Left lung (tissue), 10 donors: ENCODE measurements around the gene SNURF. TPM values are rescaled to one million over a fixed set of nuclear protein-coding genes. Genes with fewer than 3 reads are reported as not detected.

Experiments used
- ATAC-seq: fragments of 200-7000 bp; cut with Tn5 transposase; one replicate; pipeline ENCODE4 v1.9.1; 2020; ENCODE audit warnings: moderate library complexity
- DNase-seq, 4 donors: peaks; one replicate each; pipeline ENCODE4 v3.0.0-alpha.2; 2013 to 2020
- H3K27ac ChIP-seq, 2 donors: fragments of 200-600 bp; sonication (generic) in 1 of 2; one replicate each; pipeline versions ENCODE4 v1.5.0 to v1.8.0; 2020 to 2021
- H3K27me3 ChIP-seq, 2 donors: fragments of 200-600 bp; sonication (generic) in 1 of 2; one replicate each; pipeline versions ENCODE4 v1.5.0 to v1.8.0; 2020 to 2021
- H3K36me3 ChIP-seq, 2 donors: fragments of 200-600 bp; sonication (generic) in 1 of 2; one replicate each; pipeline versions ENCODE4 v1.5.0 to v1.8.0; 2020 to 2021
- H3K4me1 ChIP-seq, 2 donors: fragments of 200-600 bp; one replicate each; pipeline ENCODE4 v1.8.0; 2021
- H3K4me3 ChIP-seq, 2 donors: fragments of 200-600 bp; sonication (generic) in 1 of 2; one replicate each; pipeline versions ENCODE4 v1.5.0 to v1.8.0; 2020 to 2021; ENCODE audit warnings: mild to moderate bottlenecking in 1 of 2
- H3K9me3 ChIP-seq, 2 donors: fragments of 200-600 bp; sonication (generic) in 1 of 2; one replicate each; pipeline versions ENCODE4 v1.5.0 to v1.8.0; 2020 to 2021
- intact Hi-C, 2 donors: fragments of 100-400 bp; cut with DNase I; formaldehyde crosslinking; loops; one replicate each; pipeline versions ENCODE4 v1.11.2 to v1.14.2; 2022
- polyA plus RNA-seq, 6 donors: library from polyadenylated mRNA; unstranded; fragments of 120-200 nt; gene quantifications; one replicate each; pipeline ENCODE4 v1.2.1, GENCODE V29; 2013; ENCODE audit not compliant: insufficient read length in 6 of 6
- total RNA-seq, 2 donors: library from RNA; stranded (reverse); fragmentation: NEBNext Ultra II Directional; extraction: Animal tissue kit (Norgen Biotek cat#: 25700); gene quantifications; one replicate each; pipeline ENCODE4 v1.2.1, GENCODE V29; 2021
- TF ChIP-seq, protein P1 (sequence below), 2 donors: fragments of 200-600 bp; sonication (generic) in 1 of 2; IDR thresholded peaks; one replicate each; pipeline versions ENCODE4 v1.5.0 to v1.8.0; 2021; ENCODE audit warnings: antibody characterized with exemption in 2 of 2
- donor health status: DM: no; HTN: yes; CAD: no.
- donor health status: DM: no; HTN: no; CAD: no.

SNURF gene
- total and polyA plus RNA-seq, 8 donors, result 6.6 to 37.2 (median 28.5) TPM

DNA sequence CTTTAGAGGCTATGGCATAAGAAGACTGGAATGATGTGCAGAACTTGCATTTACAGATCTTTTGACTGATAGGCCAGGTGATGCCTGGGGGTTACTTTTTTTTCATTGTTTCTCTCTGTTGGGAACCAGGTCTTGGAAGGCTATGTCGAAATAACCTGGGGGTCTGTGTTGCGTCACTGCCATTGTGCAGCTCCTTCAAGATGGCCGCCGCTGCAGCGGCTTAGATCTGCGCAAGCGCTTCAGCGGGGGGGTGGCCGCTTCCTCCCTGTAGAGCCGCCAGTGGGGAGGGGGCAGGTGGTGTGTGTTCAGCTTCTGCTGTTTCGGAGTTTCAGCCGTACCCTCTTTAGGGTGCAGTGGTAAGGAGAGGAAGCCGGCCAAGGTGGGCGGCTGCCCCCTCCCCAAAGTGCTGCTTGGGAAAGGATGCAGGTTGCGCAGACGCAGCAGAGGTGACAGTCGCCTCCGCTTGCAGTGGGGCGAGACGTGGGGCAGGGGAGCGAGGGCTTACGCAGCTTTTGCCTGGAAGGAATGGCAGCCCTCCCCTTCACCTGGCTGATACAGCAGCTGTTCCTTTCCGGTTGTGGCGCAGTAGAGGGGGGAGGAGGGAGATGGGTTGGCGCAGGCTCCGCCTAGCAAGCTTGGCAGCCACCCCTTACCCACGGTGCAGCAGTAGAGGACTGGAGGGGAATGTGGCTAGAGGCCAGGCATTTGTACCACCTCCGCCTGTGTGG lies 1.5 kb downstream of the SNURF start:
- Histone ChIP-seq H3K27me3 (peaks cover 0 to 16% of the 10 kb centered on the region in 2 donors), H3K4me3 (peak overlapping the region; percentile 45 to 54), H3K27ac (peak overlapping the region; percentile 83 to 86), H3K36me3 (no peaks in the 10 kb centered on the region), H3K4me1 (no peaks in the 10 kb centered on the region), H3K9me3 (peaks cover 0 to 22% of the 10 kb centered on the region in 2 donors)
- DNase-seq (peak; percentile 67 to 88 (median 80)), ATAC-seq (peak; percentile 88)
- TF ChIP-seq, protein P1, sequence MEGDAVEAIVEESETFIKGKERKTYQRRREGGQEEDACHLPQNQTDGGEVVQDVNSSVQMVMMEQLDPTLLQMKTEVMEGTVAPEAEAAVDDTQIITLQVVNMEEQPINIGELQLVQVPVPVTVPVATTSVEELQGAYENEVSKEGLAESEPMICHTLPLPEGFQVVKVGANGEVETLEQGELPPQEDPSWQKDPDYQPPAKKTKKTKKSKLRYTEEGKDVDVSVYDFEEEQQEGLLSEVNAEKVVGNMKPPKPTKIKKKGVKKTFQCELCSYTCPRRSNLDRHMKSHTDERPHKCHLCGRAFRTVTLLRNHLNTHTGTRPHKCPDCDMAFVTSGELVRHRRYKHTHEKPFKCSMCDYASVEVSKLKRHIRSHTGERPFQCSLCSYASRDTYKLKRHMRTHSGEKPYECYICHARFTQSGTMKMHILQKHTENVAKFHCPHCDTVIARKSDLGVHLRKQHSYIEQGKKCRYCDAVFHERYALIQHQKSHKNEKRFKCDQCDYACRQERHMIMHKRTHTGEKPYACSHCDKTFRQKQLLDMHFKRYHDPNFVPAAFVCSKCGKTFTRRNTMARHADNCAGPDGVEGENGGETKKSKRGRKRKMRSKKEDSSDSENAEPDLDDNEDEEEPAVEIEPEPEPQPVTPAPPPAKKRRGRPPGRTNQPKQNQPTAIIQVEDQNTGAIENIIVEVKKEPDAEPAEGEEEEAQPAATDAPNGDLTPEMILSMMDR (IDR thresholded peaks at IDR 0.05), result no peak
- intact Hi-C loops, result no loop called here

DNA sequence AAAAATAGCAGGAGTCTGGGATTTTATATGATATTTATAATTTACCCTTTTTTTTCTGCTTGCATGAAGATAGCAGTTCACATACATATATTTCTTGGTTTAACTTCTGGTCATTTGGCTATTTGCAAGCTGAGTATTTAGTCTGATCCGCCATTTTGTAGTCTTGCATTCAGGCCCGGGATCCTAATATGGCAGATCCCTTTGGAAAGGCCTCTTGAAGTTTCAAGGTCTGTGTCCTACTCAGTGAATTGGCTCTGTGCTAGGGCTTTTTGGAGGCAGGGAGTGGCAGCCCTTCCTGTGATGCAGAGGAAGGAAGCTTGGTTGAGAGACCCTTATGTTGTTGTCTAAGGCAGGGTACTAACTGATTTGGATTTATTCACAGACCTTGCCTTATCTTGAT lies 2.9 kb downstream of the SNURF start:
- peak overlapping the region in 1 of 2 donors; percentile 2 for H3K27ac ChIP-seq
- TF ChIP-seq, protein P1 (IDR thresholded peaks at IDR 0.05), result no peak
- DNase-seq, result no peak
- H3K36me3 ChIP-seq, result peaks cover 0 to 8% of the 10 kb centered on the region in 2 donors
- no peaks in the 10 kb centered on the region for H3K4me1 ChIP-seq
- ATAC-seq, result no peak
- H3K27me3 ChIP-seq, result peaks cover 0 to 16% of the 10 kb centered on the region in 2 donors
- H3K9me3 ChIP-seq, result peaks cover 0 to 33% of the 10 kb centered on the region in 2 donors
- no peak overlapping the region for H3K4me3 ChIP-seq
- intact Hi-C loops, result no loop called here

DNA sequence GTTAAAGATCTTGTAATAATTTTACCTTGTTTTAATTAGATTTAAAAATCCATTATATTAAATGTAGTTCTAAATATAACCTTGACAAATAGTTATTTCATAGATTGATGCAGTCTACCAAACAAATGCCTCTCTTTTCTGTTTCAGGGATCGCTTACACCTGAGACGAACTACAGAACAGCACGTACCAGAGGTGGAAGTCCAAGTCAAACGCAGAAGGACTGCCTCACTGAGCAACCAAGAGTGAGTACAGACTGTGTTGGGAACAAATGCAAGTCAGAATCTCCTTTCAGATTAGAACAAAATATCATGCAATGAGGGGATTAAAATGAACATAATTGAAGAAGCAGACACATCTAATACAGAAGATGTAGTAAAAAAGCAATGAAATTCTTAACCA lies 7.2 kb downstream of the SNURF start:
- no peaks in the 10 kb centered on the region for H3K4me1 ChIP-seq
- H3K4me3 ChIP-seq, result no peak overlapping the region
- H3K9me3 ChIP-seq, result peaks cover 0 to 55% of the 10 kb centered on the region in 2 donors
- H3K27ac ChIP-seq, result no peak overlapping the region
- intact Hi-C loops, result no loop called here
- TF ChIP-seq, protein P1 (IDR thresholded peaks at IDR 0.05), result no peak
- no peak for DNase-seq
- peaks cover 0 to 47% of the 10 kb centered on the region in 2 donors for H3K36me3 ChIP-seq
- no peak for ATAC-seq
- no peaks in the 10 kb centered on the region for H3K27me3 ChIP-seq

DNA sequence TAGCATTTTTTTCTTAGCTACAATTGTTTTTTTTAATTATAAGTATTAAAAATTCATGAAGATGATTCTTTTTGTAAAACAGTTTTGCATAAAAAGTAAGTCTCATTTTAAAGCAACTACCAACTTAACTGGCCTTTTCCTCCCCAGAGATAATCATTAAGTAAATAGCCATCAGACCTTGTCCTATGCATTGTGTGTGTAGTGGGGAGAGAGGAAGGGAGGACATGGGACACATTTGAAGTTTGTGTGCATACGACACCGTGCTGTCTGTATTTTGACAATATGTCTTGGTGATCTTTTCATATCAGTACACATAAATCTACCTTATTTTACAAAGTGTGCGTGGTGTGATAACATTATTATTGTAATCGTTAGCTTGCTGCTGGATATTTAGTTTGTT lies 8.1 kb downstream of the SNURF start:
- no peaks in the 10 kb centered on the region for H3K4me1 ChIP-seq
- H3K9me3 ChIP-seq, result peaks cover 0 to 59% of the 10 kb centered on the region in 2 donors
- H3K4me3 ChIP-seq, result no peak overlapping the region
- no peaks in the 10 kb centered on the region for H3K27me3 ChIP-seq
- DNase-seq, result no peak
- intact Hi-C loops, result no loop called here
- TF ChIP-seq, protein P1 (IDR thresholded peaks at IDR 0.05), result no peak
- H3K36me3 ChIP-seq, result peaks cover 0 to 56% of the 10 kb centered on the region in 2 donors
- no peak for ATAC-seq
- H3K27ac ChIP-seq, result no peak overlapping the region

DNA sequence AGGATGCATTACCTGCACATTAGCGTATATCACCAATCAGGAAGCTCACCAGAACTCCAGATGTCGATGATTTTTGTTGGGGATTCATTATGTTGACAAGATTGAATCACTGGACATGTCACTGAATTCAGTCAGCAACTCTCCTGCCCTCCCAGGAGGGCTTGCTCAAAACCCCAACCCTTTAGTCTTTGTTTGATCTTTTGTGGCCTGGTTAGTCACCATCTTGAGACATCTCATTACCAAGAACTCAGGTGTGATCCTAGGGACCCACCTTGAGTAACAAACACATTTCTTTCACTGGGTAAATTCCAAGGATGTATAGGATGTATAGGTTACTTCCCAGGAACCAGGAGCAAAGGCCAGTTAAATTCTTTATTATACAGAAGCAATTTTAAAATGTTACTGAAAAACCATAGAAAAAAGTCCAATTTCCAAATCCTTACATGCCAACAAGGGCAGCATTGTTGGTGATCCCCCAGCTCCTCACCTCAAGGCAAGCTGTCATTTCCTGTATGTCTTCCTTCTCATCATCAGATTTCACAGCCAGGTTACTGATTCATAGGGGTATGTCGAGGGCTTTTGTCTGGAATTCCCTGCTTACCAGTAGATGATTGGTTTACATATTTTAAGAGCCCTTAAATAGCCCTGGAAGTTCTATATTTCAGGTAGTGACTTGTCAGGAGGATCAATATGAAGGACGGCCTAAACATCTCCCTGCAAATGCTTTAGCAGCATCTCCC lies 11.7 kb downstream of the SNURF start:
- TF ChIP-seq, protein P1 (IDR thresholded peaks at IDR 0.05), result no peak
- DNase-seq (no peak), ATAC-seq (no peak)
- no peaks in the 10 kb centered on the region for H3K27me3 ChIP-seq
- H3K4me3 ChIP-seq, result no peak overlapping the region
- H3K9me3 ChIP-seq, result peaks cover 0 to 64% of the 10 kb centered on the region in 2 donors
- peaks cover 0 to 92% of the 10 kb centered on the region in 2 donors for H3K36me3 ChIP-seq
- H3K27ac ChIP-seq, result no peak overlapping the region
- no peaks in the 10 kb centered on the region for H3K4me1 ChIP-seq
- intact Hi-C loops, result no loop called here
